GM12878 (cell line): Measurements from ENCODE around the gene DNA2. TPM values are rescaled to one million over a fixed set of nuclear protein-coding genes. Genes with fewer than 3 reads are reported as not detected.

Experiments
- DPF2 ChIP-seq: fragments of 450-650 bp; IDR thresholded peaks from 2 replicates; pipeline ENCODE4 v1.6.1; 2017; ENCODE audit warnings: mild to moderate bottlenecking
- FOS ChIP-seq: IDR thresholded peaks from 3 replicates; pipeline ENCODE4 v1.6.1; 2011; ENCODE audit warnings: borderline replicate concordance; ENCODE audit not compliant: insufficient read length; ENCODE audit errors: extremely low read depth
- JUND ChIP-seq: IDR thresholded peaks from 2 replicates; pipeline ENCODE4 v1.6.1; 2012; ENCODE audit warnings: low read depth, mild to moderate bottlenecking, low read length, improper control_type of control experiment, moderate library complexity
- TCF12 ChIP-seq: IDR thresholded peaks from 2 replicates; pipeline ENCODE4 v1.6.1; 2011; ENCODE audit warnings: low read depth, mild to moderate bottlenecking, low read length
- ZBED1 ChIP-seq: IDR thresholded peaks from 2 replicates; pipeline ENCODE4 v1.6.1; 2016; ENCODE audit warnings: borderline replicate concordance
- ZNF274 ChIP-seq: IDR thresholded peaks from one replicate; pipeline ENCODE4 v1.8.0; 2011; ENCODE audit not compliant: insufficient read length, insufficient read depth
- polyA plus RNA-seq, 11 experiments: library from polyadenylated mRNA; depleted of rRNA in 4 of 11; unstranded in 6 of 11; stranded (reverse) in 5 of 11; fragments of >200 nt; fragmentation: Nextera tagmentation in 4 of 11; fragmentation: Illumina TruSeq in 1 of 11; extraction: Ambion mirVana in 4 of 11; extraction: Trizol in 1 of 11; gene quantifications; 1 replicate in 1 of 11; 2 replicates in 10 of 11; pipeline versions ENCODE4 v1.2.1 to v1.2.3, GENCODE V29; 2011 to 2016; ENCODE audit warnings: inconsistent platforms in 2 of 11, missing spikeins in 2 of 11, low read depth in 1 of 11
- total RNA-seq, 4 experiments: library from RNA; depleted of rRNA in 3 of 4; stranded (reverse); fragments of >200 nt in 3 of 4; fragmentation: Illumina TruSeq in 1 of 4; extraction: Trizol in 1 of 4; gene quantifications; 2 replicates each; pipeline versions ENCODE4 v1.2.1 to v1.2.3, GENCODE V29; 2013 to 2021
- TF ChIP-seq, protein P1 (sequence below): IDR thresholded peaks from 2 replicates; pipeline ENCODE4 v1.6.1; 2012; ENCODE audit warnings: low read length, inconsistent platforms
- TF ChIP-seq, protein P2 (sequence below): IDR thresholded peaks from 2 replicates; pipeline ENCODE4 v1.6.1; 2012; ENCODE audit warnings: low read depth, low read length, improper control_type of control experiment
- TF ChIP-seq, protein P3 (sequence below): fragments of 150-350 bp; IDR thresholded peaks from 2 replicates; pipeline ENCODE4 v1.6.1; 2014; ENCODE audit warnings: mild to moderate bottlenecking, low read depth, low read length
- TF ChIP-seq, protein P4 (sequence below), 3 experiments: IDR thresholded peaks in 2 of 3; conservative IDR thresholded peaks in 1 of 3; 2 replicates each; pipeline ENCODE4 v1.5.1; 2011; ENCODE audit warnings: low read depth in 3 of 3, low read length in 3 of 3, mild to moderate bottlenecking in 3 of 3, control low read depth in 2 of 3, moderate library complexity in 2 of 3, inconsistent platforms in 1 of 3, mixed read lengths in 1 of 3; ENCODE audit not compliant: control insufficient read depth in 2 of 3, insufficient read depth in 1 of 3; ENCODE audit errors: extremely low read depth in 1 of 3
- TF ChIP-seq, protein P5 (sequence below): IDR thresholded peaks from 2 replicates; pipeline ENCODE4 v1.6.1; 2011; ENCODE audit warnings: borderline replicate concordance, low read depth, mild to moderate bottlenecking, moderate library complexity, mixed read lengths, low read length; ENCODE audit not compliant: insufficient read depth; ENCODE audit errors: extremely low read length
- TF ChIP-seq, protein P6 (sequence below): IDR thresholded peaks from 2 replicates; pipeline ENCODE4 v1.6.1; 2012; ENCODE audit warnings: improper control_type of control experiment, low read depth, low read length; ENCODE audit not compliant: insufficient replicate concordance

DNA2 gene
- total and polyA plus RNA-seq, 10 of the 15 experiments (the other 5 are each of a cell fraction or from before 2014, with no cell fraction given), result 17.7 to 41.8 (median 28.4) TPM

DNA sequence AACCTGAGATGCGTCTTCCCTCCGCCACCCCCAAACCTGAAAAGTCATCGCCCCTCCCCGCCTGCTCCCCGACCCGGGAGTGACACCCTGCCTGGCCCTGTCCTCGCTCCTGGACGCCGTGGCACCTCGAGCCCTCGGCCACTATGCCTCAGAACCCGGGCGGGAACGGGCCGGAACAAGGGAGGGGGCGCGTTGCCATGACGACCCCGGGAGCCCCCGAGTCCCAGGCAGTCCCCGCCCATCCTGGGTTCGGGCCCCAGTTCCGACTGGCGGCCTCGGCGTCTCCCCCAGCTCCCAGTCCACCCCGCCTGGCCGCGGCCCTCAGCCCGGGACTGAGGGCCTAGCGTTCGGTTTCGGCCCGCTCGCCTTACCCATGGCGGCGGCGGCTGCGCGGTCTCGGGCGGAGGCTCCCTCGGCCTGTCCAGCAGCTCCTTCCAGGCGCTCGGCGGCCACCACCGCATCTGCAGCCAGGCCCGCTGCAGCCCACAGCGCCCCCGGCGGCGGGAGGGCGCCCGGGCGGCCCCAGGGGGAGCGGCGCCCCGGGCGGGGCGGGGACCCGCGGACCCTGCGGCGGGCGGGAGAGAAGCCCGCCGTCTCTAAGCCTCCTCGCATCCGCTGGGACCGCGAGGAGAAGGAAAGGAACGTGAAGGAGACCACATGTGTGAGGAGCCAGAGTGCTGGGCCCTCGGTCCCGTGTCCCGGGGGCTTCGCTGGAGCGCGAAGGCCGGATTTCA is 64.8 kb downstream of the DNA2 start, which contains the start of gene RUFY2 (continued):
- TF ChIP-seq, protein P1, sequence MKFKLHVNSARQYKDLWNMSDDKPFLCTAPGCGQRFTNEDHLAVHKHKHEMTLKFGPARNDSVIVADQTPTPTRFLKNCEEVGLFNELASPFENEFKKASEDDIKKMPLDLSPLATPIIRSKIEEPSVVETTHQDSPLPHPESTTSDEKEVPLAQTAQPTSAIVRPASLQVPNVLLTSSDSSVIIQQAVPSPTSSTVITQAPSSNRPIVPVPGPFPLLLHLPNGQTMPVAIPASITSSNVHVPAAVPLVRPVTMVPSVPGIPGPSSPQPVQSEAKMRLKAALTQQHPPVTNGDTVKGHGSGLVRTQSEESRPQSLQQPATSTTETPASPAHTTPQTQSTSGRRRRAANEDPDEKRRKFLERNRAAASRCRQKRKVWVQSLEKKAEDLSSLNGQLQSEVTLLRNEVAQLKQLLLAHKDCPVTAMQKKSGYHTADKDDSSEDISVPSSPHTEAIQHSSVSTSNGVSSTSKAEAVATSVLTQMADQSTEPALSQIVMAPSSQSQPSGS, result no peak
- TF ChIP-seq FOS, result no peak
- TF ChIP-seq, protein P2, sequence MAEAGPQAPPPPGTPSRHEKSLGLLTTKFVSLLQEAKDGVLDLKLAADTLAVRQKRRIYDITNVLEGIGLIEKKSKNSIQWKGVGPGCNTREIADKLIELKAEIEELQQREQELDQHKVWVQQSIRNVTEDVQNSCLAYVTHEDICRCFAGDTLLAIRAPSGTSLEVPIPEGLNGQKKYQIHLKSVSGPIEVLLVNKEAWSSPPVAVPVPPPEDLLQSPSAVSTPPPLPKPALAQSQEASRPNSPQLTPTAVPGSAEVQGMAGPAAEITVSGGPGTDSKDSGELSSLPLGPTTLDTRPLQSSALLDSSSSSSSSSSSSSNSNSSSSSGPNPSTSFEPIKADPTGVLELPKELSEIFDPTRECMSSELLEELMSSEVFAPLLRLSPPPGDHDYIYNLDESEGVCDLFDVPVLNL, result 0 out of 2 replicates have a peak, but pooled peaks have one; percentile 34
- TF ChIP-seq, protein P3, sequence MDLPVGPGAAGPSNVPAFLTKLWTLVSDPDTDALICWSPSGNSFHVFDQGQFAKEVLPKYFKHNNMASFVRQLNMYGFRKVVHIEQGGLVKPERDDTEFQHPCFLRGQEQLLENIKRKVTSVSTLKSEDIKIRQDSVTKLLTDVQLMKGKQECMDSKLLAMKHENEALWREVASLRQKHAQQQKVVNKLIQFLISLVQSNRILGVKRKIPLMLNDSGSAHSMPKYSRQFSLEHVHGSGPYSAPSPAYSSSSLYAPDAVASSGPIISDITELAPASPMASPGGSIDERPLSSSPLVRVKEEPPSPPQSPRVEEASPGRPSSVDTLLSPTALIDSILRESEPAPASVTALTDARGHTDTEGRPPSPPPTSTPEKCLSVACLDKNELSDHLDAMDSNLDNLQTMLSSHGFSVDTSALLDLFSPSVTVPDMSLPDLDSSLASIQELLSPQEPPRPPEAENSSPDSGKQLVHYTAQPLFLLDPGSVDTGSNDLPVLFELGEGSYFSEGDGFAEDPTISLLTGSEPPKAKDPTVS, result no peak
- TF ChIP-seq, protein P4, sequence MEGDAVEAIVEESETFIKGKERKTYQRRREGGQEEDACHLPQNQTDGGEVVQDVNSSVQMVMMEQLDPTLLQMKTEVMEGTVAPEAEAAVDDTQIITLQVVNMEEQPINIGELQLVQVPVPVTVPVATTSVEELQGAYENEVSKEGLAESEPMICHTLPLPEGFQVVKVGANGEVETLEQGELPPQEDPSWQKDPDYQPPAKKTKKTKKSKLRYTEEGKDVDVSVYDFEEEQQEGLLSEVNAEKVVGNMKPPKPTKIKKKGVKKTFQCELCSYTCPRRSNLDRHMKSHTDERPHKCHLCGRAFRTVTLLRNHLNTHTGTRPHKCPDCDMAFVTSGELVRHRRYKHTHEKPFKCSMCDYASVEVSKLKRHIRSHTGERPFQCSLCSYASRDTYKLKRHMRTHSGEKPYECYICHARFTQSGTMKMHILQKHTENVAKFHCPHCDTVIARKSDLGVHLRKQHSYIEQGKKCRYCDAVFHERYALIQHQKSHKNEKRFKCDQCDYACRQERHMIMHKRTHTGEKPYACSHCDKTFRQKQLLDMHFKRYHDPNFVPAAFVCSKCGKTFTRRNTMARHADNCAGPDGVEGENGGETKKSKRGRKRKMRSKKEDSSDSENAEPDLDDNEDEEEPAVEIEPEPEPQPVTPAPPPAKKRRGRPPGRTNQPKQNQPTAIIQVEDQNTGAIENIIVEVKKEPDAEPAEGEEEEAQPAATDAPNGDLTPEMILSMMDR (IDR thresholded peaks at IDR 0.05 in 2 of 3, conservative IDR thresholded peaks at IDR 0.05 in 1 of 3; ENCODE audit: control insufficient read depth in 2 of 3, extremely low read depth in 1 of 3, insufficient read depth in 1 of 3, low read depth in 3 of 3, low read length in 3 of 3), result peak; percentile 56 to 67 (median 57); a peak in 5 of 6 replicates
- TF ChIP-seq ZNF274, result no peak
- TF ChIP-seq, protein P5, sequence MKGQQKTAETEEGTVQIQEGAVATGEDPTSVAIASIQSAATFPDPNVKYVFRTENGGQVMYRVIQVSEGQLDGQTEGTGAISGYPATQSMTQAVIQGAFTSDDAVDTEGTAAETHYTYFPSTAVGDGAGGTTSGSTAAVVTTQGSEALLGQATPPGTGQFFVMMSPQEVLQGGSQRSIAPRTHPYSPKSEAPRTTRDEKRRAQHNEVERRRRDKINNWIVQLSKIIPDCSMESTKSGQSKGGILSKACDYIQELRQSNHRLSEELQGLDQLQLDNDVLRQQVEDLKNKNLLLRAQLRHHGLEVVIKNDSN, result no peak
- 0 out of 2 replicates have a peak, but pooled peaks have one; percentile 52 for TF ChIP-seq TCF12
- TF ChIP-seq, protein P6, sequence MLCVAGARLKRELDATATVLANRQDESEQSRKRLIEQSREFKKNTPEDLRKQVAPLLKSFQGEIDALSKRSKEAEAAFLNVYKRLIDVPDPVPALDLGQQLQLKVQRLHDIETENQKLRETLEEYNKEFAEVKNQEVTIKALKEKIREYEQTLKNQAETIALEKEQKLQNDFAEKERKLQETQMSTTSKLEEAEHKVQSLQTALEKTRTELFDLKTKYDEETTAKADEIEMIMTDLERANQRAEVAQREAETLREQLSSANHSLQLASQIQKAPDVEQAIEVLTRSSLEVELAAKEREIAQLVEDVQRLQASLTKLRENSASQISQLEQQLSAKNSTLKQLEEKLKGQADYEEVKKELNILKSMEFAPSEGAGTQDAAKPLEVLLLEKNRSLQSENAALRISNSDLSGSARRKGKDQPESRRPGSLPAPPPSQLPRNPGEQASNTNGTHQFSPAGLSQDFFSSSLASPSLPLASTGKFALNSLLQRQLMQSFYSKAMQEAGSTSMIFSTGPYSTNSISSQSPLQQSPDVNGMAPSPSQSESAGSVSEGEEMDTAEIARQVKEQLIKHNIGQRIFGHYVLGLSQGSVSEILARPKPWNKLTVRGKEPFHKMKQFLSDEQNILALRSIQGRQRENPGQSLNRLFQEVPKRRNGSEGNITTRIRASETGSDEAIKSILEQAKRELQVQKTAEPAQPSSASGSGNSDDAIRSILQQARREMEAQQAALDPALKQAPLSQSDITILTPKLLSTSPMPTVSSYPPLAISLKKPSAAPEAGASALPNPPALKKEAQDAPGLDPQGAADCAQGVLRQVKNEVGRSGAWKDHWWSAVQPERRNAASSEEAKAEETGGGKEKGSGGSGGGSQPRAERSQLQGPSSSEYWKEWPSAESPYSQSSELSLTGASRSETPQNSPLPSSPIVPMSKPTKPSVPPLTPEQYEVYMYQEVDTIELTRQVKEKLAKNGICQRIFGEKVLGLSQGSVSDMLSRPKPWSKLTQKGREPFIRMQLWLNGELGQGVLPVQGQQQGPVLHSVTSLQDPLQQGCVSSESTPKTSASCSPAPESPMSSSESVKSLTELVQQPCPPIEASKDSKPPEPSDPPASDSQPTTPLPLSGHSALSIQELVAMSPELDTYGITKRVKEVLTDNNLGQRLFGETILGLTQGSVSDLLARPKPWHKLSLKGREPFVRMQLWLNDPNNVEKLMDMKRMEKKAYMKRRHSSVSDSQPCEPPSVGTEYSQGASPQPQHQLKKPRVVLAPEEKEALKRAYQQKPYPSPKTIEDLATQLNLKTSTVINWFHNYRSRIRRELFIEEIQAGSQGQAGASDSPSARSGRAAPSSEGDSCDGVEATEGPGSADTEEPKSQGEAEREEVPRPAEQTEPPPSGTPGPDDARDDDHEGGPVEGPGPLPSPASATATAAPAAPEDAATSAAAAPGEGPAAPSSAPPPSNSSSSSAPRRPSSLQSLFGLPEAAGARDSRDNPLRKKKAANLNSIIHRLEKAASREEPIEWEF, result no peak
- TF ChIP-seq JUND, result no peak
- peak; percentile 70; the same call in 1 of the 2 replicates for TF ChIP-seq DPF2
- no peak for TF ChIP-seq ZBED1
